ENCODE data around the gene COX4I2. TPM values are rescaled to one million over a fixed set of nuclear protein-coding genes. Genes with fewer than 3 reads are reported as not detected.
A peak's percentile ranks its signal among the peaks of the same experiment; 100 is the strongest.

Gene COX4I2
- total and polyA plus RNA-seq, 2 donors (not counting 1 experiment from before 2014, with no cell fraction given): not detected

- Histone ChIP-seq H3K27ac (ENCODE audit: low read length in 2 of 2) (no peak overlapping the region), H3K4me2 (replicated peaks; ENCODE audit: low read depth, low read length, poor library complexity, severe bottlenecking) (no peak overlapping the region), H3K79me2 (ENCODE audit: control insufficient read depth, insufficient read depth, low read length) (peaks cover 72% of the 10 kb centered on the region), H3K27me3 (replicated peaks in 1 of 4; ENCODE audit: control extremely low read depth in 1 of 4, control insufficient read depth in 3 of 4, insufficient read depth in 4 of 4, low read length in 3 of 4) (no peaks in the 10 kb centered on the region), H3K9ac (ENCODE audit: low read length) (no peak overlapping the region), H2AFZ (ENCODE audit: insufficient read depth, low read depth, low read length, poor library complexity, severe bottlenecking) (no peak overlapping the region), H3K4me1 (ENCODE audit: control insufficient read depth in 2 of 2, insufficient read depth in 2 of 2, low read length in 2 of 2) (peaks cover 30 to 34% of the 10 kb centered on the region in 2 donors), H4K20me1 (ENCODE audit: control insufficient read depth, insufficient read depth, low read length, poor library complexity, severe bottlenecking) (no peaks in the 10 kb centered on the region), H3K4me3 (ENCODE audit: control extremely low read depth in 1 of 5, extremely low read depth in 1 of 5, insufficient read depth in 1 of 5, low read depth in 2 of 5, low read length in 4 of 5) (no peak overlapping the region), H3K36me3 (replicated peaks in 1 of 2; ENCODE audit: control extremely low read depth in 1 of 2, control insufficient read depth in 1 of 2, extremely low read depth in 1 of 2, insufficient read depth in 2 of 2, low read length in 1 of 2) (peaks cover 0 to 35% of the 10 kb centered on the region in 2 experiments), H3K9me3 (ENCODE audit: control extremely low read depth in 1 of 3, control insufficient read depth in 2 of 3, insufficient read depth in 1 of 3, low read length in 2 of 3) (no peaks in the 10 kb centered on the region)
- 92% methylated on average over 8 of the region's 9 CpGs for WGBS (ENCODE audit: insufficient coverage)
- Mint-ChIP-seq H3K4me3 (peak overlapping the region; percentile 23), H3K4me1 (peaks cover 52% of the 10 kb centered on the region), H3K27ac (peak overlapping the region; percentile 53), H3K9me3 (ENCODE audit: insufficient read depth) (no peaks in the 10 kb centered on the region), H3K27me3 (no peaks in the 10 kb centered on the region)
- no peak for TF ChIP-seq EZH2 (IDR thresholded peaks at IDR 0.05; ENCODE audit: borderline replicate concordance, insufficient read depth, low read depth, low read length, poor library complexity, severe bottlenecking)
- TF ChIP-seq CTCF (IDR thresholded peaks at IDR 0.05): no peak
- ChIA-PET CTCF (interaction anchor here (1.2 to 1.5 kb wide), 2 partner anchors 17 to 45 kb away, joined by 4 to 6 read pairs; no protein-coding TSS in a partner anchor), POLR2A (no interaction called here)
- DNase-seq (no peak), ATAC-seq (ENCODE audit: low read depth) (no peak)
- intact Hi-C loops (cut with micrococcal nuclease): no loop called here
Measured at GRCh38 chr20:31678389-31679356, 41.0 kb downstream of the COX4I2 start.
